ENCODE measurements around the gene OSBPL8.
"Not testable (repeated sequence)": the region's sequence is repeated elsewhere in the genome, so short reads cannot be mapped to it uniquely, and the experiment has no call there.

OSBPL8 gene

DNA sequence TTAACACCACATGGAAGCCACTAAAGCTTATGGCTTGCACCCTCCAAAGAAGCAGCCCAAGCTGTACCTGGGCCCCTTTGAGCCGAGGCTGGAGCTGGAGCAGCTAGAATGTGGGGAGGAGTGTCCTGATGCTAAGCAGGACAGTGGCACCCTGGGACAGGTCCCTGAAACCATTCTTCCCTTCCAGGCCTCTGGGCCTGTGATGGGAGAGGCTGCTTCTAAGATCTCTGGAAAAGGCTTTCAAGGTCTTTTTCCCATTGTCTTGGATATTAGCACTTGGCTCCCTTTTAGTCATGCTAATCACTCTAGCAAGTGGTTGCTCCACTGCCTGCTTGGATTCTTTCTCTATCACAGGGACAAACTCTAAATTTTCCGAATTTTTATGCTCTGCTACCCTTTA, 40.9 kb downstream of the OSBPL8 start:
- DNase-seq = no peak

DNA sequence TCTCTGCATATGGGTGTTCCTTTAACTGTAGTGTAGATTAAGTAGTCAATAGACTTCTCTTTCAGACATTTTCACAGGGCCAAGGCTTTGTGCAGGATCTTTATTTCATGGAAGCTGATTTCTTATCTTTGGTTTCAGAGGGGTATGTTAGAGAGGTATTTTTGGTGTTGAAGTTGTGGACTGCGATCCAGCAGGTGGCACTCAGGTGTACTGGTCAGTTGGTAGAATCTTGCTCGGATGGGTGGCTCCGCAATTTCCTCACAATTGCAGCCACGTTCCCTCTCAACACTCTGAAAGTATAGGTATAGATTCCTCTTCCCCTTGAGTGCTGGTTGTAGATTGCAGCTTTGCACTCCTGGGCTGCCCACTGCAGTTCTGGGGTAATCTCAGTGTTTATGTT, 44.3 kb downstream of the OSBPL8 start:
- DNase-seq = no peak

DNA sequence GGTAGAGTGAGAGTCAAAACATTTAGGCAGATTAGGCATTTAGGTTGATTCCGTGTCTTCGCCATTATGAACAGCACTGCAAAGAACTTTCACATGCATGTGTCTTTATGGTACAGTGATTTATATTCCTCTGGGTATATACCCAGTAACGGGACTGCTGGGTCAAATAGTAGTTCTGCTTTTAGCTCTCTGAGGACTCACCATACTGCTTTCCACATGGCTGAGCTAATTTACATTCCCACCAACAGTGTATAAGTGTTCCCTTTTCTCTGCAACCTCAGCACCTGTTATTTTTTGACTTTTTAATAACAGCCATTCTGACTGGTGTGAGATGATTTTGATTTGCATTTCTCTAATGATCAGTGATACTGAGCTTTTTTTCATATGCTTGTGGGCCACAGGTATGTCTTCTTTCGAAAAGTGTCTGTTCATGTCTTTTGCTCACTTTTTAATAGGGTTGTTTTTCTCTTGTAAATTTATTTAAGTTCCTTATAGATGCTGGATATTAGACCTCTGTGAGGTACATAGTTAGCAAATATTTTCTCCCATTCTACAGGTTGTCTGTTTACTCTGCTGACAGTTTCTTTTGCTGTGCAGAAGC, 48.4 kb downstream of the OSBPL8 start:
- DNase-seq = not testable (repeated sequence)

DNA sequence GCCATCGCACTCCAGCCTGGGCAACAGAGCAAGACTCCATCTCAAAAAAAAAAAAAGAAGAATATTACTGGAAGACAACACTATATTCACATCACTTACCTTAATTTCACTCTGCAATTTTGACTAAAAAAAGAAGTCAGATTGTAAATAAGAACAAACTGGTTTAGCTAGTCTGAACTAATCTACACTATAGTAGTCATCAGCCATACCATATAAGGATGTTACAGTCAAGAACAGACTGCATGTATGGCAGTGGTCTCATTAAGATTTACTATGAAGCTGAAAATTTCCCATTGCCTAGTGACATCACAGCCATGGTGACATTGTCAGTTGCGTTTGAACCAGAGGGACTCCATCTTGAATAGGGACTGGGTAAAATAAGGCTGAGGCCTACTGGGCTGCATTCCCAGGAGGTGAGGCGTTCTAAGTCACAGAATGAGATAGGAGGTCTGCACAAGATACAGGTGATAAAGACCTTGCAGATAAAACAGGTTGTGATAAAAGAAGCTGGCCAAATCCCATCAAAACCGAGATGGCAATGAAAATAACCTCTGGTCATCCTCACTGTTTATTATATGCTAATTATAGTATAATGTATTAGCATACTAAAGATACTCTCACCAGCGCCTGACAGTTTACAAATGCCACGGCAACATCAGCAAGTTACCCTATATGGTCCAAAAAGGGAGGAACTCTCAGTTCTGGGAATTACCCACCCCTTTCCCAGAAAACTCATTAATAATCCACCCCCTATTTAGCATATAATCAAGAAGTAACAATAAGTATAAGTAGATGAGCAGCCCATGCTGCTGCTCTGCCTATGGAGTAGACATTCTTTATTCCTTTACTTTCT, 51.2 kb downstream of the OSBPL8 start:
- DNase-seq = no peak

DNA sequence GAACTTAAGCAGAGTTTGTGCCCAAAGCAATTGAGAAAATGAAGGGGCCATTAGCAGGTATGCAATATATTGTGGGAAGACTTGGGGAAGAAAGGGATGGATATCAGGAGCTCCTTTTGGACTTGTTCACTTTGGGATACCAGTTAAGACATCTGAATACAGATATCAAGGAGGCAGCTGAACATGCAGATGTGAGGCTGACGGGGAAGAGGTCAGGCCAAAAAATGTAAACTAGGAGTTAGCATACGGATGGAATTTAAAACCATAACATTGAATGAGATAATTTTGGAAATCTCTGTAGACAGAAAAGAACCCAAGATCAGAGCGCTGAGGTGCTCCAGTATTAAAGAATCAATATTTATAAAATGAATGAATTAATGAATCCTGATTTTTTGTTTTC, 53.4 kb downstream of the OSBPL8 start:
- DNase-seq = no peak

DNA sequence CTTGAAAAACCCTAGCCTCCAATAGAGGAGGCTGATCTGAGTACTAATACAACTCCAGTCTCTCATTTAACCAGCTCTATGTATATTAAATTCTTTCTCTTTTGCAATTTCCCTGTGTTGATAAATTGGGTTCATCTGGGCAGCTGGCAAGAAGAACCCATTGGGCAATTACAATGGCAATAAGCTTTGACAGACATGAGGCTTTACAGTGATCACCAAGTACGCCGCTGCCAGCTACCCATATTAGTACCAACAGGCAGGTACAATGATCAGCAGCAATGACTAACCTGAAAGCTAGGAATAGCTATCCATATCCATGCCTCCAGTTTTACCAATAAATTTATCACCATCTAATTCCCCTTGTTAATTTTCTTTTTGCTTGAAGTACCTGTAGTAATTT, 54.5 kb downstream of the OSBPL8 start:
- DNase-seq = no peak

DNA sequence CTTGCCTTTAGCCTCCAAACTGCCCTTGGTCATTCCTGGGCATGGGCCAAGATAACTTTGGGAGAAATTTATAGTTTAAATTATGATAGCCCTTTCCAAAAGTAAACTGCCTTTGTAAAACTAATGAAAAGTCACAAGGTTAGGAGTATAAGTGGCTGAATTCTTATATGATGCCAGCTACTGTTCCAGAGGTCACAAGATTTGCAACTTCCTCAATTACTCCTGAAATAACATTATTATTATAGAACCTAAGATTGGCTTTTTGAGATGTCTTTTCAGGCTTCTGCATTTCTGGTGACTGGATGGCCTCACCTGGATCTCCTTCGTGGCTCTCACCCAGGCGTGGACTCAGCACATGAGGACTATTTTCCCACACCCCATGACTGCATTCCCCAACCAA, 55.0 kb downstream of the OSBPL8 start:
- DNase-seq = no peak

DNA sequence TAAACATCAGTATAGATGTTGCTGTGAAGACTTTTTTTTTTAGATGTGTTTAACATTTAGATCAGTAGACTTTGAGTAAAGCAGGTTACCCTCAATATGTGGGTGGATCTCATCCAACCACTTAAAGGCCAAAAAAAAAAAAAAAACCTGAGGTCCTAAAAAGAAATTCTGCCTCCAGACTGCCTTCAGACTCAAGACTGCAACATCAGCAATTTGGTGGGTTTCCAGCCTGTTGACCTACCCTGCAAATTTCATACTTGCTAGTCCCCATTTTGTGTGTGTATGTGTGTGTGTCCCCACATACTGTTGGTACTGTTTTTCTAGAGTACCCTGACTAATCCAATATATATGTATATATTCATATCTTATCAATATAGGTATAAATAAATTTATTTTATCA, 55.6 kb downstream of the OSBPL8 start:
- no peak for DNase-seq

DNA sequence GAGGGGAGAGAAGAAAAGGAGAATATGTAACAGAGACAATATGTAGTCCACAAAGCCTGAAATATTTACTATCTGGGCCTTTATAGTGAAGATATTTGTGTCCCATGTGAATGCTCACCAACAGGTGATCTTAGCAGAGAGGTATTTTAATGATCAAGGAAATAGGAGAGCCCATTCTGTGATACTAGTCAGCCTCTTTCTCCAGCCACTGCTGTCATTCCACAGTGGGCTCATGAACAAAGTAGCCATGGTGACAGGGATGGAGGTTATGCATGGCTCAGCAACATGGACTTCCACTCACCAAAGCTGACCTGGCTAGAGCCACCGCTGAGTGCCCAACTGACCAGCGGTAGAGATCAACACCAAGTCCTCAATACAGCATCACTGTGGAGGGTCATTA, 58.2 kb downstream of the OSBPL8 start:
- DNase-seq = no peak

DNA sequence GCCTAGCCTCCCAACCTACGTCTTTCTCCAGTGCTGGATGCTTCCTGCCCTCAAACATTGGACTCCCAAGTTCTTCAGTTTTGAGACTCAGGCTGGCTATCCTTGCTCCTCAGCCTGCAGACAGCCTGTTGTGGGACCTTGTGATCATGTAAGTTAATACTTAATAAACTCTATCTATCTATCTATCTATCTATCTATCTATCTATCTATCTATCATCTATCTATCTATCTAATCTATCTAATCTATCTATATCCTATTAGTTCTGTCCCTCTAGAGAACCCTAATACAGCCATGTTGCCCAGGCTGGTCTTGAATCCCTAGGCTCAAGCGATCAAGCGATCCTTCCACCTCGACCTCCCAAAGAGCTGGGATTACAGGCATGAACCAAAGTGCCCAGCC, 60.4 kb downstream of the OSBPL8 start:
- not testable (repeated sequence) for DNase-seq

DNA sequence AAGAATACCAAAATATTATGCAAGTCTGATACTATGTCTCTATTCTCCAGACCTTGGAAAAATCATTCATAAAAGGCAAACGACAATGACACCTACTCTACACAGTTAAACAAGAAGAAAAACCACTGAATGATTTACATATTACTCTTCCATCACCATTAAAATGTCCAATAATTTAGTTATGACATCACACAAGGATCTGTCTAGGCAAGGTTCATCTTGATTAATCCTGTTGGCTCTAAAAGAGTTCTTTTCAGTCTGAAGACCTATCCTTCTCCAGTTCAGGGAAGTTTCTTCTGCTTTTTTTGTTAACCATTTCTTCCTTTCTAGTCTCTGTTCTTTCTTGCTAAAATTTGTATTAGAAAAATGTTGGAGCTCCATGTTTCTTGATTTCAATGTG, 64.0 kb downstream of the OSBPL8 start:
- no peak for DNase-seq

DNA sequence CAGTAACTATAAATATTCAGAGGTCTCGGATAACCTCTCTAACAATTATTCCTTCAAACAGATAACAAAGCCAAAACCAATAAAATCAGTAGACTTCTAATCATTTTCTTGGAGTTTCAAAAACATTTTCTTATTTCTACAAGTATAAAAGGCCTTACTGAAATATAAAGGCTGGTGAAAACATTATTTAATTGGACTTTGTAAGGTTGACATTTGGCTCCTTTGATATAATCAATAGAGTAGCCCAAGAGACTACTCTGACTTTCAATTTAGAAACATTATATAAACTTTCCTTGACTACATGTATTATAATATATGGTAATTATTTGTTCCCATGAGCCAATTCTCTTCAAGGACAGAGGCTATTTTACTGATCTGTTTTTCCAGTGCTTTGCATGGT, 68.3 kb downstream of the OSBPL8 start:
- DNase-seq = no peak

DNA sequence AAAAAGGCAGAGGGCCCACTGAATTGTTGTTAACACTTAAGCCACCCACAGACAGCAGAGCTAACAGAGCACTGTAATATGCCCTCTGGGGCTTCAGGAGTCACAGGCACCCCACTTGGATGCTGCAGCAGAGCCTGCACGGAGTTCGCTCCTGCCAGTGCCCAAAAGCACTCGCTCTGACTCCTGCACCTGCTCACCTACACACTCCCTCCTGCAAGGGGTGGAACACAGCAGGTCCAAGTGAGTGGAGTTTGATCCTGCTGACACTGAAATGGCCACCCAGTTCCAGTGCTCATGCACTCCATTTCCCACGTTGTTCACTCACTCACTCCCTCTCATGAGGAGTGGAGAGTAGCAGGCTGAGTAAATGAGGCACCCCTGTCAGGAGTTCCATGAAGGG, 68.8 kb downstream of the OSBPL8 start:
- DNase-seq = no peak

DNA sequence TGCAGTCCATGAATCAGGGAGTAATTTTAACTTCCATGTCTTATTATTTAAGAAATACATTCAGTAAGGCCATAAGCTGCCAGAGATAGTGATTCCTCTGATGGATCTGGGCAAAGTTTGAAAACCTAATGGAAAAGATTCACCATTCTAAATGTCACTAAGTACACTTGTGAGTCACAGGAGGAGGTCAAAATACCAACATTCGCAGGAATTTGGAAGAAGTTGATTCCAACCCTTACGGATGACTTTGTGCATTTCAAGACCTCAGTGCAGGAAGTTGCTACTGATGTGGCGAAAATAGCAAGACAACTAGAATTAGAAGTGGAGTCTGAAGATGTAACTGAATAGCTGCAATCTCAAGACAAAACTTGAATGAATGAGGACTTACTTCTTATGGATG, 69.8 kb downstream of the OSBPL8 start:
- DNase-seq = no peak

DNA sequence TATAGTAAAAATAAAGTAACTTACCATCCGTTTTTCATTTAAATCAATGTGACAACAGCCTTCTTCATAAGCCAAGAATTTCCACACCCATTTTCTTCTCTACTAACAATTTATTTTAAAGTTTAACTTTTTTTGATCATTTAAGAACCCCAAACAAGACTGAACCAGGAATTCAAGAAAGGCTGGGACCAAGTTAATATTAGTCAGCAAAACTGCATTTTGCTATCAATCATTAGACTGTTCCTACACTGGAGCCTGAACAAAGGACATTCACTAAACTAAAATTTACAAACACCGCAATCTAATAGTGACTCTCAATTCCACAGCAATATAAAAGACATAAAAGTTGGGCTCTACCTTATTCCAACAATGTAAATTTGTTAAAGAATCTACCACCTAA, 73.6 kb downstream of the OSBPL8 start:
- DNase-seq = no peak

DNA sequence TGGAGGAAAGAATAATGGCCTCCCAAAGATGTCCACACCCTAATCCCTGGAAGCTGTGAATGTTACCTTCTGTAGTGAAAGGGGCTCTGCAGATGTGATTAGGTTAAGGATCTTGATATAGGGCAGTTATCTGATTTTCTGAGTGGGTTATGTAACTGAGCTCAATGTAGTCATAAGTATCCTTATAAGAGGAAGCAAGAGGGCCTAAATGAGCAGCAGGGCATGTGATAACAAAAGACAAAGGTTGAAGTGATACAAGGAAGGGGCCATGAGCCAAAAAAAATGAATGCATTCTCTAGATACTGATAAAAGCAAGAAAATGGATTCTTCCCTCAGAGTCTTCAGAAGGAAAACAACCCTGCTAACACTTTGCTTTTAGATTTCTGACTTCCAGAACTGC, 78.8 kb downstream of the OSBPL8 start:
- DNase-seq = no peak

DNA sequence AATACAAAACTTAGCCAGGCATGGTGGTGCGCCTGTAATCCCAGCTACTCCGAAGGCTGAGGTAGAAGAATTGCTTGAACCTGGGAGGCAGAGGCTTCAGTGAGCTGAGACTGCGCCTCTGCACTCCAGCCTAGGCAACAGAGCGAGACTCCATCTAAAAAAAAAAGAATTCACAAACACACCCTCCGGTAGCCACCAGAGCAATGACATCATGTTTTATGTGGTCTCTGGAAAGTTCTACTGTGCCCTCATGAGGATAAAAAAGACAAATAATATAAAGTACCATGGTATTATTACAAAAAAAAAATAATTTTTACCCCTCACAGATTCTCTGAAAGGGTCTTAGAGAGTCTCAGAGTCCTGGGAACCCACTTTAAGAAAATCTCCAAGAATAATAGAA, 81.5 kb downstream of the OSBPL8 start:
- no peak for DNase-seq

DNA sequence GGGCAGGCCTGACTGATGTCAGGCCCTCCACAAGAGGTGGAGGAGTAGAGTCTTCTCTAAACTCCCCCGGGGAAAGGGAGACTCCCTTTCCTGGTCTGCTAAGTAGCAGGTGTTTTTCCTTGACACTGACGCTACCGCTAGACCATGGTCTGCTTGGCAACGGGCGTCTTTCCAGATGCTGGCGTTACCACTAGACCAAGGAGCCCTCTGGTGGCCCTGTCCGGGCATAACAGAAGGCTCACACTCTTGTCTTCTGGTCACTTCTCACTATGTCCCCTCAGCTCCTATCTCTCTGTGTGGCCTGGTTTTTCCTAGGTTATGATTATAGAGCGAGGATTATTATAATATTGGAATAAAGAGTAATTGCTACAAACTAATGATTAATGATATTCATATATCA, 86.7 kb downstream of the OSBPL8 start:
- DNase-seq = not testable (repeated sequence)

DNA sequence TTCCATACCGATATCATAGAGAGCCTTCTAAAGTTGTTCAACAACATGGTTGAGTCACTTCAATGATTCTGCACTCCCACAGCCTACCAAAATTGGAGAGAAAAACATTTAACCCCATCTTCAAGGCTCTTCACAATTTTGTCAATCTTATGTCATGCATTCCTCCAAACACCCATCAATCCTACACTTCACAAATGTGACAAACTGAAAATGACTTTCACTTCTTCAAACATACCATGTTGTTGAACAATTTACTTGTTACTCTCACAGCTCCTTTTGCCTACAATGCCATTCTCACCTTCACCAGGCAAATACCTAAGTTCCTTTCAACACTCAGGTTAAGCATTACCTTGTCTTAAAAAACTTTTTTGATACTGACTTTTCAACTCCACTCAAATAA, 88.0 kb downstream of the OSBPL8 start:
- DNase-seq = no peak

DNA sequence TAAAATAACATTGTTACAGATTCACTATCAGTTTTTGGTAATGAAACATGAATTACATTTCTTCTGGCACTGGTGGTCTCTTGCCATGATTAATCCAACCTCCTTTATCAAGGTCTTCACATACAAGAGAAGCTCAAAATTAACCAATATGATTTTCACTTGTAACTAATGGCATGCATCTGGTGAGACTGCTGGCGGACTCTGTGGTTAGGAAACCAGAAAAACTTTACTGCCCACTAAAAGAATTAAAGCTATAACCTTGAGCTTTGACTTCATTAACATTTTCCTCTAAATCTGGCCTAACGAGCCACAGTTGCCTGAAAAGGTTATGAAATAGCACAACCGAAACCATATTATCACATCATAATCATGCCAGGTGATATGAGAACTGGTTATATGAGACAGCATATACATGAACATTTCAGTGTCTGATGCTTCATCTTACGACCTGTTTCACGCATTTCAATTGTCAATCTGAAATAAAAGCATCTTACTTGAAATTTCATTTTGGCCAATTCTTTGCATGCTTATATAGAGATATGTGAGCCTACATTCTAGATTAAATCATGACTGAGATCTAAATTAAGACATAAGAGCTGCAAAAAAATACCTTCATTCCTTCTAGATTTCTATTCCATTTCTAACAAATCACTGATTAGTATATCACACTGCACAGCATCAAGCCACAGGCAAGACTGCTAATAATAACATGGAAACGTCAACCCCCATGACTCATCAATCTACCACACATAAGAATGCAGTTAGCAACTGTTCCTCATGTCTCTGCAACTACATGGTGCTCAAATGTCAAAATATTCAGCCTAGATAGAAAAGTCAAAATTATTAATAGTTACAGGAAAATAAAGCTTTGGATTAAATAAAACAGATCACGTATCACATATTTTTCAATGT, 89.3 kb downstream of the OSBPL8 start:
- no peak for DNase-seq

DNA sequence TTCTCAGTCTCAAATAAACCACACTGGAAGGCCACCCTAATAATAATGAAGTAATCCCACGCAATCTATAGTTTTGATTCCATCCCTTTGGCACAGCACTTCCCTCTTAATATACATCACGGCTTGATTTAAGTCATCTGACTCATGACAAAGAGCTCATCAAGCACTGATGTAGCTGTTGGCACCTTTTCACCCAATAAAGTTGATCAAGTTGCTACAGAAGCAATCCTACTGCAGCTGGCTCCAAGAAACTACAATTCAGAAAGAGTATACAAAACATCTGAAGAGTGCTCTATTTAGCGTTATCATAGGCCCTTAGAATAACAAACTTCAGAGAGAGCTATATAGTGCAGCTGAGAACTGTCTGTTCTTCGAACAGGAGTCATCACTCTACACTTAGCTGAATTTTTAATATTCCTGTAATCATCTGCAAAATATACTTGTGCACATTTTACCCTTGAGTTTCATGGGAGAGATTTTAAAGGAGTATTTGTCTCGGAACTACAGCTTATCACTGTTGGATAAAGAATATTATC, 94.9 kb downstream of the OSBPL8 start:
- no peak for DNase-seq

DNA sequence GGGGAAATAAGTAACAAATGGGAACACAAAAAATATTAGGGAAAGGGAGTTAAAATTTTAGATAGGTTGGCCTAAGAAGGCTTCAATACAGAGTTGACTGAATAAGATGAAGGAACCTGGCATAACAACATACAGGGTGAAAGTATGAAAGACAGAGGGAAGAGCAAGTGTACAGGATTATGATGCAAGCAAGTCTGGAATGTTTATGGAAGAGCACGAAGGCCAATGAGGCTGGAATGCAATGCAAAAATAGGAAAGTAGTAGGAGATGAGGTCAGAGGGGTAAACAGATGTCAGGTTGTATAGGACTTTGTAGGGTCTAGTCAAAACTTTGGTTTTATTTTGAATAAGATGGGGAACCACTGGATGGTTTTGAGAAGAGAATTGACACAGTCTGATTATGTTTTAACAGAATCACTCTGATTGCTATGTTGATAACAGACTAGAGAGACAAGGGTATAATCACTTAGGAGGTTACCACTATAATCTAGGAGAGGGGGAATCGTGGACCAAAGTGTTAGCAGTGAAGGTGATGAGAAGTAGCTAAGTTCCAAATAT, 96.8 kb downstream of the OSBPL8 start:
- DNase-seq = no peak

DNA sequence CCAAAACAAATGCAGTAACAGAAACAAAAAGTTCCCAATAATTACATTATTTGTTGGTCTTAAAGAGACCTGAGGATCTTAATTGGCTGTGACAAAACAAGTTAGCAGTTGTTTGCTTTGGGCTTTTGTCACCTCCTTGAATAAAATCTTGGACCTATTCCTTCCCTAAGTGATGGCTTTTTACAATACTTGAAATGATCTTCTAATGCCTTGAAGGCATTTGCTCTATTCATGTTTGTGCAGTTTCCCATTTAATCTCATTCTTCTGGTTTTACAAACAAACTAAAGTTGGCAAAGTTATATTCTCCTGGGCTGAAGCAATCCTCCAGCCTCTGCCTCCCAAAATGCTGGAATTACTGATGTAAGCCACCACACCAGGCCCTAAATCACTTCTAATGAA, 98.8 kb downstream of the OSBPL8 start:
- no peak for DNase-seq
